Gastrocnemius medialis (tissue), 4 donors: ENCODE measurements around the gene ZNRF4.

ENCODE experiments used
- CTCF ChIP-seq, 5 experiments: fragments of 450-650 bp in 3 of 5; fragments of 200-600 bp in 2 of 5; sonication (generic) in 2 of 5; IDR thresholded peaks in 4 of 5; conservative IDR thresholded peaks in 1 of 5; 1 replicate in 4 of 5; 2 replicates in 1 of 5; pipeline ENCODE4 v1.5.1; 2016 to 2019; ENCODE audit warnings: antibody characterized with exemption in 5 of 5, mild to moderate bottlenecking in 3 of 5, moderate library complexity in 3 of 5
- POLR2A ChIP-seq, 2 donors: fragments of 450-650 bp; IDR thresholded peaks; one replicate each; pipeline ENCODE4 v1.6.1; 2017; ENCODE audit warnings: antibody characterized with exemption in 2 of 2, mild to moderate bottlenecking in 2 of 2, moderate library complexity in 2 of 2

DNA sequence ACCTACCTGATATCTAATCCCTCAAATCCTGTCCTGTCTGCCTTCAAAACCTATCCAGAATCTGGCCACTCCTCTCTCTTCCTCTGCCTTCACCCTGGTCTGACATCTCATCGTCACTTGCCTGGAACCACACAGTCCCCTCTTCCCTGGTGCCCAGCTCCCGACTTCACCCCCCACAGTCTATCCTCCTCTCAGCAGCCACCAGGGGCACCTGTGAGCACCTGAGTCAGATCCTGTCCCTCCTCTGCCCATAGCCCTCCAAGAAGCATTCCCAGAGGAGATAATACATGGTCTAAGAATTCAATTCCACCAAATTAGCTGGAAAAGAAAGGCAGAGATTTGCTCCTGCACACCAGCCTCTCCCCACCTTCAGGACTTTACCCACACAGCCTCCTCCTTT, 48.9 kb downstream of the ZNRF4 start:
- TF ChIP-seq CTCF (IDR thresholded peaks at IDR 0.05 in 4 of 5, conservative IDR thresholded peaks at IDR 0.05 in 1 of 5), result no peak
- TF ChIP-seq POLR2A (IDR thresholded peaks at IDR 0.05), result no peak
